ENCODE results near the gene COX7A2L.
"Not testable (repeated sequence)": the region's sequence is repeated elsewhere in the genome, so short reads cannot be mapped to it uniquely, and the experiment has no call there.

Gene COX7A2L

GRCh38 chr2:42338567-42339190 is 22.3 kb downstream of the COX7A2L start:
- DNase-seq: no peak

- DNase-seq: no peak
These were observed 23.0 kb downstream of the COX7A2L start for GRCh38 chr2:42337846-42338566.

DNA sequence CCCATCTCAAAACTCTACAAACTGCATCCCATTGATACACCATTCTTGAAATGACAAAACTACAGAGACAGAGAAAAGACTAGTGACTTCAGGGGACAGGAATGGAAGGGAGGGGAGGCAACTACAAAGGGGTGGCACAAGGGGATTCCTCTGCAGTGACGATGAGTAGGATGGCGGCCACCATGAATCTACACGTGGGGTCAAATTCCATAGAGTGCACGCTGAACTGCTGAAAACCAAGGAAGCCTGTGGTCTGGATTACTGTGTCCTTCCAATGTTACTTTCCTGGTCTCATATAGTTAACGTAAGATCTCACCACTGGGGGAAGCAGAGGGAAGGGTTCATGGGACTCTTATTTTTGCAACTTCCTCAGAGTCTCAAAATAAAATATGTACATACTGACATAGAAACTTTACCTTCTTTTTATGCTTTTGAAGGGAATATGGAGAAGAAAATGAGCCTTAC is 23.6 kb downstream of the COX7A2L start:
- no peak for DNase-seq

DNA sequence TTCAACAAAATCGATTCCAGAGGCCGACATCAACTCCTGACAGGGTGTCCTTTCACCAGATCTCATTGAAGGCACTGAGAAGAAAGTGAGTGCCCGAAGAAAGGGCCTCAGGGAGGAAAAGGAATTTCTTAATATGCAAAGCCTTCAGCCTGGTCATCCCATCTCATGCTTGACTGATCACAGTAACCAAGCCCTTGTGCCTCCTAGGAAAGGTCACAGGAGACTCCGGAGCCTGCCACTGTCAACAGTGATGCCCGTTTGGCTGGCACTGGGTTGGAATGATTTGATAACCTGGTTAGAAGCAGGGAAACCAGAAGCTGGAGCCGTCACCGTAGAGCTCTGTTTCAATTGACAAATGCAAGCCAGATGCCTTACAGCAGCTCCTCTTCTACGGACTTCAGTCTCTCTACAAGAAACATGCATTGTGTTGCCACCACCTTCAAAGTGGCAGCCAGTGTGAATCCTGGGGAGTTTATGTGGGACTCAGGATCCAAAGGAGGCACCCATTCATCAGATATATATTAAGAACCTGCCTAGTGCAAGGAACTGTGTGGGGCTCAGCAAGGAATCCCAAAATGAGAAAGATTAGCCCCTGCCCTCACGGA is 24.6 kb downstream of the COX7A2L start:
- no peak for DNase-seq

GRCh38 chr2:42335514-42336104 is 25.4 kb downstream of the COX7A2L start:
- DNase-seq: no peak

DNA sequence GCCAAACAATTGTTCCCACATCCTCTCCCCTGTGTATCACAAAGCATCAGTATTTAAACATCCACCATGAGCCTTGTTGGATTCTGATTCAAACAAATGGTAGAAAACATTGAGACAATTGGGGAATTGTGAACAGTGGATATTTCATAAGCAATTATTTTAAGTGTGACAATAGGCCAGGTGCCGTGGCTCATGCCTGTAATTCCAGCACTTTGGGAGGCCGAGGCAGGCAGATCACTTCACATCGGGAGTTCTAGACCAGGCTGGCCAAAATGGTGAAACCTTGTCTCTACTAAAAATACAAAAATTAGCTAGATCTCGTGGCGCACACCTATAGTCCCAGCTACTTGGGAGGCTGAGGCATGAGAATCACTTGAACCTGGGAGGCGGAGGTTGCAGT is 26.2 kb downstream of the COX7A2L start:
- not testable (repeated sequence) for DNase-seq

GRCh38 chr2:42334220-42334619 is 26.8 kb downstream of the COX7A2L start:
- DNase-seq: no peak

DNA sequence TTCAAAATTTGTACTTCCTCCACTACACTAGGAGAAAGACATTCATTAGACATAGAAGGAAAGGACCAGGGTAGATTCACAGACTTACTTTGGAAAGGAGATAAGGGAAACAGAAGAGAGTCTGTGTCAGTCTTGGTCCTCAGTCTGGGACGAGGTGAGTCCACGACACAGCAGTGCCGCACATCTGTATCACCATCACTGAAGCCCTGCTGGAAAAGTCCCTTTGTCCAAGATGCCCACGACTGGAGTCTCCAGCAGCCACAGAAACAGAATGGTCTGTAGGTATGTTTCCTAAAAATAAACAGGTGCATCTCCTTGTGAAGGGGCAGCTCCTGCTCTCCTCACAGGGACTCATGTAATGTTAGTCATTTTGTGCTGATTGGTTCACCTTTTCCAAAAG is 27.4 kb downstream of the COX7A2L start:
- no peak for DNase-seq

GRCh38 chr2:42332575-42332974 is 28.4 kb downstream of the COX7A2L start:
- no peak for DNase-seq

GRCh38 chr2:42331569-42332284 is 29.3 kb downstream of the COX7A2L start:
- no peak for DNase-seq

DNA sequence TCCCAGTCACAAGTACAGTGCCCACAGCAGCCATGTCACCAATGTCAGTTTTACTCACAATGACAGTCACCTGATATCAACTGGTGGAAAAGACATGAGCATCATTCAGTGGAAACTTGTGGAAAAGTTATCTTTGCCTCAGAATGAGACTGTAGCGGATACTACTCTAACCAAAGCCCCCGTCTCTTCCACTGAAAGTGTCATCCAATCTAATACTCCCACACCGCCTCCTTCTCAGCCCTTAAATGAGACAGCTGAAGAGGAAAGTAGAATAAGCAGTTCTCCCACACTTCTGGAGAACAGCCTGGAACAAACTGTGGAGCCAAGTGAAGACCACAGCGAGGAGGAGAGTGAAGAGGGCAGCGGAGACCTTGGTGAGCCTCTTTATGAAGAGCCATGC is 31.3 kb downstream of the COX7A2L start:
- no peak for DNase-seq

DNA sequence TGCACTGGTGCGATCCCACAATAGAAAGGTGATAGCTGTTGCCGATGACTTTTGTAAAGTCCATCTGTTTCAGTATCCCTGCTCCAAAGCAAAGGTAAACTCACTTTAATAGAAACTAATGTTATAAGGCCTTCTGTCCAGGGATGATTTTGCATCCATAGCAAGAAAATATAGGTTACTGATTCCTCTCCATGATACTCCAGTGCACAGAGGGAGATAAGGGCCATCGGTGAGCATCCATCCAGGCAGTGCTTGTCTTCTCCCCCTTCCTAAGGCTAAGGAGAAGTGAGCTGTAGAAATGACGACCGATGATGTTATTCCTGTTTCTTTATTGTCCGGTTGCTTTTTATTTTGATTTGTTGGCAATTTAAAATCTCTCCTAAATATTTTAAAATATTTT is 32.1 kb downstream of the COX7A2L start:
- no peak for DNase-seq

DNA sequence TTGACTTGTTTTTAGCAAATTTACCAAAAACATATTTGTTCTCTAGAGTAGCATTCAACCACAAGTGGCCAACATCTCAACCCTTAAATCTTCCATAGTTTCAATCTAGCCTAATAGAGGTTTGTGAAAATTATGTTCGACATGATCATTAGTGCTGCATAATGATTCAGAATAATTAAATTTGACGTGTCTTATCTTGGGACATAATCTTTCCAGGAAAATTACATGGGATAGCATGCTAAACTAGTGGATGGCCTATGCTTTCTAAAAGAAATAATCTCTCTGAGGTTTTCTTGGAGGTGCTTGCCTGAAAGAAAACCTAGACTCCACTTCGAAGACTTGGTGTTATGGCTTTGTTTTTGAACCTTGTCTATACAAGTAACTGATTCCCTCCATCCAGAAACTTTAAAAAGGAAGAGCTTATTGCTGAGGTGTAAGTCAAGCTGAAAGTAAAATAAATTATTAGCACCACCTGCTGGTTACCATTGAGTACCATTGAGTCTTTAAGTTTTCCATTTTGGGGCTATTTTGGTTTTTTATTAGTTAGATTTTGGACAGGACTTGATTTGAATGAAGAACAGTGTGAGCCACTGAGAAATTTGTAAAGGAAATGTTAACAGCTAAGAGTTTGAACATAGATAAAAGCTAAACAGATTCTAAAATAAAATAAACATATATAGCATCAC is 32.7 kb downstream of the COX7A2L start:
- DNase-seq: no peak

- peak; percentile 58 for DNase-seq
These were observed 33.9 kb downstream of the COX7A2L start for GRCh38 chr2:42327125-42327524.

- DNase-seq: no peak
These were observed 35.4 kb downstream of the COX7A2L start for GRCh38 chr2:42325609-42326008.

GRCh38 chr2:42324949-42325348 is 36.1 kb downstream of the COX7A2L start:
- DNase-seq: no peak

DNA sequence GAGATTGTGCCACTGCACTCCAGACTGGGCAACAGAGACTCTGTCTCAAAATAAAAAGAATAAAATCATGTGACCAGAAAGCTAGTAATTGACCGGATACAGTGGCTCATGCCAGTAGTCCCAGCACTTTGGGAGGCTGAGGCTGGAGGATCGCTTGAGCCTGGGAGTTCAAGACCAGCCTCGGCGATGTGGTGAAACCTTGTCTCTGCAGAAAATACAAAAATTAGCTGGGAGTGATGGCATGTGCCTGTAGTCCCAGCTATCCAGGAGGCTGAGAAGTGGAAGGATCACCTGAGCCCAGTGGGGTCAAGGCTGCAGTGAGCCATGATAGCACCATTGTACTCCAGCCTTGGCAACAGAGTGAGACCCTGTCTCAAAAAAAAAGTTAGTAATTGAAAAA is 36.8 kb downstream of the COX7A2L start:
- no peak for DNase-seq

GRCh38 chr2:42321452-42322064 is 39.5 kb downstream of the COX7A2L start:
- DNase-seq: no peak

DNA sequence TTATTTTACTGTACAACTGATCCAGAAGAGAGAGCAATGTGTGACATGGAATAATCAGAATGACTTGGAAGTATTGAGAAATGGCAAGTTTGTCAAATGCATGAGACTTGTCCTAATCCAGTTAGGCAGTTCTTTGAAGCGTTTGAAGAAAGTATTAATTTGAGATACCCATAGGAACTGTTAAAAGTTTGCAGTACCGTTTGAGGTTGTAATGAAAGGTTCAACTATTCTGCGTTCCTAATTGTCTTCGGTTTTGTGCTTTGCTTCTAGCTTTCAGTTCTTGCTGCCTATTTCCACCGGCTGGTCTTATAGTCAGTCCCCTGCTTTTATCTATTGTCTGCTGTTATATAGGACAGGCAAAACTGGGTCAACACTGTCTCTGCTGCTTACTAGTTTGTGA is 41.8 kb downstream of the COX7A2L start:
- no peak for DNase-seq

- no peak for DNase-seq
These were observed 43.1 kb downstream of the COX7A2L start for GRCh38 chr2:42317945-42318344.

DNA sequence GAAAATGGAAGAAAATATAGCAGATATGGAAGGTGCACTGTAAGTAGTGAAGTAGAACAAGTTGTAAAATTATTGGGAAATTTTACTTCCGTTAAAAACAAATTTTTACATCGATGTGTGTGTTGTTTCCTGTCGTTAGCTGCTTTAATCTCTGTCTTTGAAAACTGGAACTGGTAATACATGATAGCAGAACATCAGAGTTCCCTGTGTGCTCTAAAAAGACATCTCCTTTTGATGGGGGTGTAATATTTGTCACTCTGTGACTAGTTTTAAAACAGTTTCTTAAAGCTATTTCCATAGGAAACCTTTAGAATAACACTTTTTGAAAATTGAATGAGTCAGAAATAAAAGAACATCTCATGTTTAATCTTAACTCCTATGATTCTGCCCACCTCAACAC is 43.5 kb downstream of the COX7A2L start:
- DNase-seq: no peak

DNA sequence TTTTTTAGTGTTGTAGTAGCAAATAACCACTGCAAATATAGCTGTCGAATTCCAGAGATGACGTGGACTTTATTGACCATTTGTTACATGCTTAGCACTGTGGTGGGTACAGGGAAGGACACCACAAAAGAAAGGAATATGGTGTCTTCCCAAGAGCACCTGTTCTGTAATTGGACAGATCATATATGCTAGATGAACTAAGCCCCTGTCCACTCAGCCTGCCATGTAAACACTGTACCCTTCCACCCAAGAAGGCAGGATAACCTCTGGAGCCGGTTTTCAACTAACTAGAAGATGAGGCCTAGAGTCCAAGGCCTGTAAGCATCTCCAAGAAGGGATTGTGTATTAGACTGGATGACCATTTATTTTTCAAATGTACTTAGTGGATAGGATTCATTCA is 44.1 kb downstream of the COX7A2L start:
- DNase-seq: no peak
